ENCODE measurements around the gene FNDC3B. TPM values are rescaled to one million over a fixed set of nuclear protein-coding genes. Genes with fewer than 3 reads are reported as not detected.

Gene FNDC3B
- polyA plus RNA-seq, 1 donor: 56.3 TPM

- no peak for DNase-seq (ENCODE audit: low read depth)
Measured at GRCh38 chr3:172167892-172168648, 128.7 kb downstream of the FNDC3B start.

- DNase-seq (ENCODE audit: low read depth): no peak
Measured at GRCh38 chr3:172170073-172170709, 130.8 kb downstream of the FNDC3B start.

GRCh38 chr3:172170841-172171240 lies 131.5 kb downstream of the FNDC3B start:
- no peak for DNase-seq (ENCODE audit: low read depth)

GRCh38 chr3:172171396-172172075 lies 132.2 kb downstream of the FNDC3B start:
- DNase-seq (ENCODE audit: low read depth): no peak

GRCh38 chr3:172173316-172174254 lies 134.2 kb downstream of the FNDC3B start:
- no peak for DNase-seq (ENCODE audit: low read depth)

- DNase-seq (ENCODE audit: low read depth): no peak
Measured at GRCh38 chr3:172174513-172175253, 135.3 kb downstream of the FNDC3B start.

GRCh38 chr3:172175254-172175599 lies 135.8 kb downstream of the FNDC3B start:
- DNase-seq (ENCODE audit: low read depth): no peak

GRCh38 chr3:172176061-172176770 lies 136.8 kb downstream of the FNDC3B start:
- DNase-seq (ENCODE audit: low read depth): no peak

GRCh38 chr3:172177046-172177445 lies 137.7 kb downstream of the FNDC3B start:
- DNase-seq (ENCODE audit: low read depth): no peak

- DNase-seq (ENCODE audit: low read depth): no peak
Measured at GRCh38 chr3:172177803-172178316, 138.5 kb downstream of the FNDC3B start.

GRCh38 chr3:172179680-172180399 lies 140.5 kb downstream of the FNDC3B start:
- DNase-seq (ENCODE audit: low read depth): no peak

- no peak for DNase-seq (ENCODE audit: low read depth)
Measured at GRCh38 chr3:172180473-172180872, 141.1 kb downstream of the FNDC3B start.

- no peak for DNase-seq (ENCODE audit: low read depth)
Measured at GRCh38 chr3:172181932-172182586, 142.7 kb downstream of the FNDC3B start.

- no peak for DNase-seq (ENCODE audit: low read depth)
Measured at GRCh38 chr3:172182797-172183196, 143.4 kb downstream of the FNDC3B start.

GRCh38 chr3:172184106-172184822 lies 144.9 kb downstream of the FNDC3B start:
- no peak for DNase-seq (ENCODE audit: low read depth)

GRCh38 chr3:172185907-172186306 lies 146.5 kb downstream of the FNDC3B start:
- DNase-seq (ENCODE audit: low read depth): no peak

GRCh38 chr3:172186607-172187006 lies 147.2 kb downstream of the FNDC3B start:
- DNase-seq (ENCODE audit: low read depth): no peak

- DNase-seq (ENCODE audit: low read depth): no peak
Measured at GRCh38 chr3:172187511-172187910, 148.1 kb downstream of the FNDC3B start.

Measured in forelimb muscle (tissue), 1 donor.